ENCODE measurements around the gene KLK14. TPM values are rescaled to one million over a fixed set of nuclear protein-coding genes. Genes with fewer than 3 reads are reported as not detected.

KLK14 gene
- total and polyA plus RNA-seq, 2 experiments from 2014 or later: 0.42 TPM; not detected in 1

DNA sequence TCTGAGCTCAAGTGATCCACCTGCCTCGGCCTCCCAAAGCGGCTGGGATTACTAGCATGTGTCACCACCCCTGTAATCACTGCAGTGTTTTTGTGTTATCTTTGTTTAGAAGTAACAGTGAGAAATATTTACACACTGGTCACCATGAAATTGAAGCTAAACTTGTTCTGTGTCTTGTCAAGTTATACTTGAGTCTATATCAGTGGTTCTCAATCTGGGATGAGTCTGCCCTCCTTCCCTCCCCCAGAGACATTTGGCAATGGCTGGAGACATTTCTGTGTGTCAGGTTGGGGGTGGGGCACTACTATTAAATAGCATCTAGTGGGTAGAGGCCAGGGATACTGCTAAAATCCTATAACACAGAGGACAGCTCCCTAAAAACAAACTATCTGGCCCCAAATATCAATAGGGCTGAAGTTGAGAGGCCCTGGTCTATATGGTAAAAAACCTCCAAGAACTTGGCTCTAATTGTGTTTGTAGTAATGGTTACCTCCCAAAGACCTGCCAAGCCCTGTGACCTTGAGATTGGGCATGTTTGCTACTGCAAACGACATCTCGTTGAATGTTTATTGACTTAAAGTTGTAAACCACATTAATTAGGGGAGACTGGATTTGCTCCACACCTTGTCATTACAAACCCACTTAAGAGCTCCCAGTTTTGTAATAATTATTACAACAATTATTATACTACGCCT lies 18.6 kb upstream of the KLK14 start:
- Mint-ChIP-seq H3K9me3 (peaks cover 4% of the 10 kb centered on the region; the same call in 1 of the 3 replicates), H3K4me1 (no peaks in the 10 kb centered on the region; the same call in 1 of the 3 replicates), H3K27me3 (ENCODE audit: insufficient read depth, low read depth, poor library complexity) (peaks cover 8% of the 10 kb centered on the region), H3K36me3 (ENCODE audit: low read depth) (peaks cover 20% of the 10 kb centered on the region), H3K4me3 (no peak overlapping the region), H3K27ac (no peak overlapping the region)
- peaks cover 6% of the 10 kb centered on the region; the same call in 1 of the 2 replicates for H3K79me2 ChIP-seq (replicated peaks; ENCODE audit: insufficient read depth)
- TF ChIP-seq ETS1 (IDR thresholded peaks at IDR 0.05) (no peak), ZNF331 (CRISPR knock-in tag; IDR thresholded peaks at IDR 0.05; ENCODE audit: low read depth) (no peak), ZNF462 (CRISPR knock-in tag; IDR thresholded peaks at IDR 0.05) (no peak), POLR2AphosphoS5 (IDR thresholded peaks at IDR 0.05; ENCODE audit: low read depth) (no peak), JUNB (IDR thresholded peaks at IDR 0.05; ENCODE audit: unreplicated experiment) (no peak), CREB1 (CRISPR knock-in tag; IDR thresholded peaks at IDR 0.05; ENCODE audit: low read depth) (no peak), CTCF (conservative IDR thresholded peaks at IDR 0.05; ENCODE audit: low read depth in 2 of 2) (no peak), EZH2phosphoT487 (IDR thresholded peaks at IDR 0.05; ENCODE audit: unreplicated experiment) (no peak), NANOG (IDR thresholded peaks at IDR 0.05; ENCODE audit: borderline replicate concordance) (no peak), ZNF114 (CRISPR knock-in tag; IDR thresholded peaks at IDR 0.05) (no peak), EZH2 (IDR thresholded peaks at IDR 0.05; ENCODE audit: low read depth, unreplicated experiment) (no peak), STAT1 (IDR thresholded peaks at IDR 0.05; ENCODE audit: unreplicated experiment) (no peak)
- TF ChIP-seq, protein P1, sequence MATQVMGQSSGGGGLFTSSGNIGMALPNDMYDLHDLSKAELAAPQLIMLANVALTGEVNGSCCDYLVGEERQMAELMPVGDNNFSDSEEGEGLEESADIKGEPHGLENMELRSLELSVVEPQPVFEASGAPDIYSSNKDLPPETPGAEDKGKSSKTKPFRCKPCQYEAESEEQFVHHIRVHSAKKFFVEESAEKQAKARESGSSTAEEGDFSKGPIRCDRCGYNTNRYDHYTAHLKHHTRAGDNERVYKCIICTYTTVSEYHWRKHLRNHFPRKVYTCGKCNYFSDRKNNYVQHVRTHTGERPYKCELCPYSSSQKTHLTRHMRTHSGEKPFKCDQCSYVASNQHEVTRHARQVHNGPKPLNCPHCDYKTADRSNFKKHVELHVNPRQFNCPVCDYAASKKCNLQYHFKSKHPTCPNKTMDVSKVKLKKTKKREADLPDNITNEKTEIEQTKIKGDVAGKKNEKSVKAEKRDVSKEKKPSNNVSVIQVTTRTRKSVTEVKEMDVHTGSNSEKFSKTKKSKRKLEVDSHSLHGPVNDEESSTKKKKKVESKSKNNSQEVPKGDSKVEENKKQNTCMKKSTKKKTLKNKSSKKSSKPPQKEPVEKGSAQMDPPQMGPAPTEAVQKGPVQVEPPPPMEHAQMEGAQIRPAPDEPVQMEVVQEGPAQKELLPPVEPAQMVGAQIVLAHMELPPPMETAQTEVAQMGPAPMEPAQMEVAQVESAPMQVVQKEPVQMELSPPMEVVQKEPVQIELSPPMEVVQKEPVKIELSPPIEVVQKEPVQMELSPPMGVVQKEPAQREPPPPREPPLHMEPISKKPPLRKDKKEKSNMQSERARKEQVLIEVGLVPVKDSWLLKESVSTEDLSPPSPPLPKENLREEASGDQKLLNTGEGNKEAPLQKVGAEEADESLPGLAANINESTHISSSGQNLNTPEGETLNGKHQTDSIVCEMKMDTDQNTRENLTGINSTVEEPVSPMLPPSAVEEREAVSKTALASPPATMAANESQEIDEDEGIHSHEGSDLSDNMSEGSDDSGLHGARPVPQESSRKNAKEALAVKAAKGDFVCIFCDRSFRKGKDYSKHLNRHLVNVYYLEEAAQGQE (IDR thresholded peaks at IDR 0.05; ENCODE audit: unreplicated experiment): no peak
- H3F3A ChIP-seq (replicated peaks; ENCODE audit: low read depth): peaks cover 5% of the 10 kb centered on the region; the same call in 1 of the 2 replicates
- no peak overlapping the region for H3K4me2 ChIP-seq
- no peak overlapping the region for H3K27ac ChIP-seq (ENCODE audit: low read depth)
- ATAC-seq (no peak), DNase-seq (ENCODE audit: low spot score) (no peak)
- peaks cover 4% of the 10 kb centered on the region; the same call in 1 of the 2 replicates for H3K36me3 ChIP-seq (ENCODE audit: insufficient read depth)
- no peaks in the 10 kb centered on the region for H3K9me2 ChIP-seq (ENCODE audit: insufficient read depth)
- H3K27me3 ChIP-seq (ENCODE audit: insufficient read depth): no peaks in the 10 kb centered on the region; the same call in 1 of the 2 replicates
- H3K4me3 ChIP-seq: no peak overlapping the region
- H3K4me1 ChIP-seq (ENCODE audit: insufficient read depth): peaks cover 7% of the 10 kb centered on the region; the same call in 1 of the 2 replicates
- H2AFZ ChIP-seq: no peak overlapping the region
- peaks cover 7% of the 10 kb centered on the region; the same call in 1 of the 2 replicates for H4K20me1 ChIP-seq (replicated peaks; ENCODE audit: insufficient read depth)
